SK-N-DZ (cell line): ENCODE results near the gene ENO1.

ENCODE experiments used
- DNase-seq: peaks from one replicate; pipeline ENCODE4 v3.0.0-alpha.2; 2015; ENCODE audit warnings: low spot score
- small RNA-seq, 2 experiments: library from RNA; depleted of rRNA; stranded (forward); fragments of <200 nt; gene quantifications; one replicate each; pipeline ENCODE3, GENCODE V24; 2014

Gene ENO1

GRCh38 chr1:8813016-8813763 is 65.3 kb downstream of the ENO1 start:
- no peak for DNase-seq

GRCh38 chr1:8812081-8812480 is 66.4 kb downstream of the ENO1 start:
- DNase-seq: no peak

Small RNA genes within 50 kb of the gene (small RNA-seq; reads per million reads assigned to genes)
- gene AL139415.2 (0 reads per million in 2 experiments), gene MIR6728 (0 to 0.04 reads per million in 2 experiments), gene RNU6-304P (0 reads per million in 2 experiments)
